HG03342 (cell line): ENCODE data around the gene TMX1.

Experiments used
- ATAC-seq: cut with Tn5 transposase; IDR thresholded peaks from one replicate; pipeline ENCODE4 v1.9.1; 2021; ENCODE audit warnings: mild to moderate bottlenecking, moderate library complexity; ENCODE audit not compliant: unreplicated experiment

TMX1 gene

GRCh38 chr14:51293149-51293911 lies 53.3 kb downstream of the TMX1 start:
- ATAC-seq: no peak

- no peak for ATAC-seq
These were observed 53.9 kb downstream of the TMX1 start for GRCh38 chr14:51293912-51294389.

GRCh38 chr14:51294951-51295525 lies 55.0 kb downstream of the TMX1 start:
- ATAC-seq: no peak

- ATAC-seq: no peak
These were observed 55.7 kb downstream of the TMX1 start for GRCh38 chr14:51295646-51296263.

- no peak for ATAC-seq
These were observed 57.0 kb downstream of the TMX1 start for GRCh38 chr14:51297066-51297465.

GRCh38 chr14:51298895-51299294 lies 58.8 kb downstream of the TMX1 start:
- no peak for ATAC-seq

GRCh38 chr14:51302295-51303030 lies 62.4 kb downstream of the TMX1 start:
- ATAC-seq: no peak

- no peak for ATAC-seq
These were observed 64.4 kb downstream of the TMX1 start for GRCh38 chr14:51304438-51304837.

GRCh38 chr14:51304941-51305340 lies 64.9 kb downstream of the TMX1 start:
- ATAC-seq: no peak

- no peak for ATAC-seq
These were observed 65.7 kb downstream of the TMX1 start for GRCh38 chr14:51305751-51306150.
